Measurements from ENCODE around the gene ASXL1. TPM values are rescaled to one million over a fixed set of nuclear protein-coding genes. Genes with fewer than 3 reads are reported as not detected.

Gene ASXL1
- total RNA-seq, 4 donors from 2014 or later: 43.5 to 79.8 (median 58.4) TPM

GRCh38 chr20:32484225-32484957 is 126.3 kb downstream of the ASXL1 start:
- H3K9me3 ChIP-seq: no peaks in the 10 kb centered on the region
- peak overlapping the region; percentile 14 to 91 (median 87) for H3K27ac ChIP-seq
- H3K36me3 ChIP-seq: no peaks in the 10 kb centered on the region
- H3K27me3 ChIP-seq: no peaks in the 10 kb centered on the region
- no peak for TF ChIP-seq CTCF (IDR thresholded peaks at IDR 0.05)
- TF ChIP-seq EP300 (IDR thresholded peaks at IDR 0.05): no peak
- TF ChIP-seq POLR2A (IDR thresholded peaks at IDR 0.05): no peak
- no peak for TF ChIP-seq POLR2AphosphoS5 (IDR thresholded peaks at IDR 0.05)
- H3K4me1 ChIP-seq: peaks cover 0 to 57% (median 20%) of the 10 kb centered on the region in 3 donors
- peak overlapping the region; percentile 92 to 95 for H3K4me3 ChIP-seq
- 0 to 2% methylated on average over 4 to 21 of the region's 74 CpGs for WGBS, 2 donors (ENCODE audit: low coverage in 1 of 2)
- no peak for ATAC-seq

GRCh38 chr20:32484958-32485769 is 127.0 kb downstream of the ASXL1 start:
- Histone ChIP-seq H3K4me1 (peaks cover 0 to 49% (median 20%) of the 10 kb centered on the region in 3 donors), H3K4me3 (peak overlapping the region; percentile 92 to 95), H3K36me3 (no peaks in the 10 kb centered on the region), H3K9me3 (no peaks in the 10 kb centered on the region), H3K27ac (peak overlapping the region in 3 of 4 donors; percentile 86 to 91 (median 88)), H3K27me3 (no peaks in the 10 kb centered on the region)
- WGBS, 2 donors (ENCODE audit: low coverage in 1 of 2): 3 to 5% methylated on average over 17 of the region's 20 CpGs
- ATAC-seq: peak; percentile 48
- TF ChIP-seq CTCF (IDR thresholded peaks at IDR 0.05) (peak in 3 of 4 experiments; percentile 76 to 87 (median 80)), POLR2A (IDR thresholded peaks at IDR 0.05) (no peak)

GRCh38 chr20:32485770-32486478 is 127.8 kb downstream of the ASXL1 start:
- Histone ChIP-seq H3K4me3 (no peak overlapping the region), H3K4me1 (peaks cover 0 to 41% (median 14%) of the 10 kb centered on the region in 3 donors), H3K27me3 (no peaks in the 10 kb centered on the region), H3K27ac (peak overlapping the region in 2 of 4 donors; percentile 88 to 91), H3K36me3 (no peaks in the 10 kb centered on the region), H3K9me3 (no peaks in the 10 kb centered on the region)
- ATAC-seq: no peak
- 56% methylated on average over 3 of the region's 5 CpGs; no CpG with 5 or more reads in 1 of the 2 donors for WGBS, 2 donors (ENCODE audit: low coverage in 1 of 2)
- no peak for TF ChIP-seq EP300 (IDR thresholded peaks at IDR 0.05)
- no peak for TF ChIP-seq POLR2AphosphoS5 (IDR thresholded peaks at IDR 0.05)
- no peak for TF ChIP-seq POLR2A (IDR thresholded peaks at IDR 0.05)
- no peak for TF ChIP-seq CTCF (IDR thresholded peaks at IDR 0.05)

DNA sequence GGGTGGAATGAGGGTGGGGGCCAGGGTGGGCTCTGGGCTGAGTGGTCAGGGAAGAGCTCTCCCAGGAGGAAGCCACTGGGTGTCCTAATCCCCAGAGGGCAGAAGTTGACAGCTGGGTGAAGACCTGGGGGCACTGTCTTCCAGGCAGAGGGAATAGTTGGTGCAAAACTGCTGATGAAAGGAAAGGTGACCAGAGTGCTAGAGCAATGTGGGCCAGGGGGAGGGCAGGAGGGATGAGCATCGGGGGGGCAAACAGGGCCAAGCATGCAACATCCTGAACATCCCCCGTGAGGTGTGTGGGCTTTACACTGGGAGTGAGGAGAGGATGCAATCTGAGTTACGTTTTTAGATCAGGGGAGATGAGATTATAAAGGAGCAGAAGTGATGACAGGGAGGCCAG is 129.2 kb downstream of the ASXL1 start:
- H3K4me1 ChIP-seq: peaks cover 0 to 27% (median 0%) of the 10 kb centered on the region in 3 donors
- no peak overlapping the region for H3K27ac ChIP-seq
- H3K9me3 ChIP-seq: no peaks in the 10 kb centered on the region
- ATAC-seq: no peak
- H3K36me3 ChIP-seq: no peaks in the 10 kb centered on the region
- TF ChIP-seq POLR2A (IDR thresholded peaks at IDR 0.05) (no peak), CTCF (IDR thresholded peaks at IDR 0.05) (no peak), EP300 (IDR thresholded peaks at IDR 0.05) (no peak), POLR2AphosphoS5 (IDR thresholded peaks at IDR 0.05) (no peak)
- H3K4me3 ChIP-seq: no peak overlapping the region
- WGBS, 2 donors (ENCODE audit: low coverage in 1 of 2): 80 to 91% methylated on average over 3 of the region's 3 CpGs
- no peaks in the 10 kb centered on the region for H3K27me3 ChIP-seq

All from gastroesophageal sphincter (tissue), 4 donors.